HG03095 (cell line): ENCODE data around the gene POR.
"Not testable (repeated sequence)": the region's sequence is repeated elsewhere in the genome, so short reads cannot be mapped to it uniquely, and the experiment has no call there.

Experiments
- ATAC-seq: cut with Tn5 transposase; IDR thresholded peaks from one replicate; pipeline ENCODE4 v1.9.1; 2021; ENCODE audit warnings: moderate library complexity; ENCODE audit not compliant: unreplicated experiment

POR gene

GRCh38 chr7:75884476-75884875 lies 30.5 kb upstream of the POR start:
- ATAC-seq: no peak

DNA sequence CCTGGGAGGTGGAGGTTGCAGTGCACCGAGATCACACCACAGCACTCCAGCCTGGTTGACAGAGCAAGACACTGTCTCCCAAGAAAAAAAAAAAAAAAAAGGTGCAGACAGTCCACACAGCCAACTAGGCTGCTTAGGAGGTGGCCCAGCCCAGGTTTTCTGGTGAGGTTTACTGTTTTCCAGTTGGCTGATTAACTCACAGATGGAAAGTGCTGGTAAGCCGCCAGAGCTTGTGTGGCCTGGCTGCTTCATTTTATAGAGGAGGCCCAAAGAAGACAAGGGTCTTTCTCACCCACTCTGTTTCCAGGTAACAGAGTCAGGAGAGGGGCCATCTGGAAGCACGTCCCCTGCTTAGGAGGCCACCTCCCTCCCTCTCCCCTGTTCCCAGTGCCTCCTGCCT lies 29.9 kb upstream of the POR start:
- ATAC-seq: no peak

DNA sequence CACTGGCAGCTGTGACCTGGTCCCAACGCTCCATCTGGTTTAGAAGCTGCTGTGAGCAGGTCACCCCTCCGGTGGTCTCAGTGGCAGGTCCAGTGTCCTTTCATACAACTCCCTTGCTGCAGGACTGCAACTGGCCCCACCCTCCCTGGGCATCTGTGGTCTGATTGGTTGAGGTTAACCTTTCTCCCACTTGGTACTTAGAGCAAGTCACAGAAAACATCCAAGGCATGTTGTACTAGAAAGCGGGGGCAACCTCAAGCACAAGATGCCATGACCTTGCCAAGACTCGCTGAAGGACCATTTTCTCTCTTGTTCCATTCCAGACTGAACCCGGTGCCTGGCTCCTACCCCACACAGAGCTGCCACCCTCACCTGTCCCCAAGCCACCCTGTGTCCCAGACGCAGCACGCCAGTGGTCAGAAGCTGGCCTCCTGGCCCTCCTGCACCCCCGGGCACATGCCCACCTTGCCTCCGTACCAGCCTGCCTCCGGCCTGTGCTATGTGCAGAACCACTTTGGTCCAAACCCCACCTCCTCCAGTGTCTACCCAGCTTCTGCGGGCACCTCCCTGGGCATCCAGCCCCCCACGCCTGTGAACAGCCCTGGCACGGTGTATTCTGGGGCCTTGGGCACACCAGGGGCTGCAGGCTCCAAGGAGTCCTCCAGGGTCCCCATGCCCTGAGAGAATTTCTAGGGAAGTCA lies 27.1 kb upstream of the POR start:
- ATAC-seq: no peak

DNA sequence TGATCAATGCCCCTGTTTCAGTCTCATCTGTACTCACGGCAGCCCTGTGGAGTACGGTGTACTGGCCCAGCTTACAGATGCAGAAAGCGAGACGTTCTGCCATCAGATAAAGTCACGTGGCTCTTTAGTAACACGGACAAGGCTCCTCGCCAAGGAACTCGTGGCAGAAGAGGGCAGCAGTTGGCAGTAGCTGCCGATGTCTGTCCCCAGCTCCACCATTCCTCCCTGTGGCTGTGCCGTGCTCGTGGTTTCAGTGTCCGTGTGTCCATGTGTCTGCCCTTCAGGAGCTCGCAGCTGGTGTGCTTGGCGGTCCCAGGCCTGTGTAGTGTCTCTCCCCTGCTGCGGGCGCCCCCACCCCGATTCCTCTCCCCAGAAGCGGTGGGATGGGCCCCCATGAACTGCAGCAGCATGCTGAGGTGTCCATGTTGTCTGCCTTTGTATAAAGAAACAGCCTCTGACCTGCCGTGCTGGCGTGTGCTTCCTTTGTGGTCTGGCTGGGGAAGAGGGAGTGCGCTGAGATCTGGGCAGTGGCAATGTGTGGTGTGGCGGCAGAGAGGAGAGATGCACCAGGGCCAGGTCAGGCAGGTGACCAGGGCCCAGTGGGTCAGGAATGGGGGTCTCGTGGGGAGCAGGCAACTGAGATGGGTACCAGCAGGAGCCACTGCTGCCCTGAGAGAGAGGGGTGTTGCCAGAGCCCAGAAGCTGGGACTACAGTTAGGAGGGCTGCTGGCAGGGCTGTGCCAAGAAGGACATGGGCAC lies 26.3 kb upstream of the POR start:
- no peak for ATAC-seq

- no peak for ATAC-seq
Observed at GRCh38 chr7:75889223-75889825, 25.6 kb upstream of the POR start.

- no peak for ATAC-seq
Observed at GRCh38 chr7:75889826-75890225, 25.1 kb upstream of the POR start.

- ATAC-seq: not testable (repeated sequence)
Observed at GRCh38 chr7:75891237-75891636, 23.7 kb upstream of the POR start.

- no peak for ATAC-seq
Observed at GRCh38 chr7:75891815-75892411, 23.0 kb upstream of the POR start.

DNA sequence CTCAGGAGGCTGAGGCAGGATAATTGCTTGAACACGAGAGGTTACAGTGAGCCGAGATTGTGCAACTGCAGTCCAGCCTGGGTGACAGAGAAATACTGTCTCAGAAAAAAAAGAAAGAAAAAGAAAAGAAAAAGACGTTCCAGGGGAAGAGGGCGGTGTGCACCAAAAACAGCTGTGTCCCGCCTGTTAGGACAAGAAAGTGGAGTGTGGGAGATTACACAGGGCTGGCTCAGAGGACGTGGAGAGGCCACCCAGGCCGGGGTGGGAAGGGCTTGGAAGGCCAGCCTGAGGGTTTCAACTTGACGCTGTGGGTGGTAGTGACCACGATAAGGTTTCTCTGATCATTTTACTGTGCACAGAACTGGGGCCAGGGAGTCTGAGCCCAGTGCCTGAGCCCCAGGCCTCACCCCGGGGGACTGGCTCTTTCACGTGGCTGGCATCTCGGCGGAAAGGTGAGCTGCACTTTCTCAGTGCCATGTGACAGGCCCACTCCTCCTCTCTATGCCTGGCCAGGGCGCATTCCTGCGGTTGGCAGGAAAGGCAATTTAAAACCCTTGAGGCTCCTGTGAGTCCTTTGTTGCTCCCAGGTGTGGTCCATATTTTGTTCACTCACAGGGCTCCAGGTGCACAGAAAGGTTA lies 22.2 kb upstream of the POR start:
- ATAC-seq: no peak

GRCh38 chr7:75896803-75897327 lies 18.1 kb upstream of the POR start:
- ATAC-seq: no peak

DNA sequence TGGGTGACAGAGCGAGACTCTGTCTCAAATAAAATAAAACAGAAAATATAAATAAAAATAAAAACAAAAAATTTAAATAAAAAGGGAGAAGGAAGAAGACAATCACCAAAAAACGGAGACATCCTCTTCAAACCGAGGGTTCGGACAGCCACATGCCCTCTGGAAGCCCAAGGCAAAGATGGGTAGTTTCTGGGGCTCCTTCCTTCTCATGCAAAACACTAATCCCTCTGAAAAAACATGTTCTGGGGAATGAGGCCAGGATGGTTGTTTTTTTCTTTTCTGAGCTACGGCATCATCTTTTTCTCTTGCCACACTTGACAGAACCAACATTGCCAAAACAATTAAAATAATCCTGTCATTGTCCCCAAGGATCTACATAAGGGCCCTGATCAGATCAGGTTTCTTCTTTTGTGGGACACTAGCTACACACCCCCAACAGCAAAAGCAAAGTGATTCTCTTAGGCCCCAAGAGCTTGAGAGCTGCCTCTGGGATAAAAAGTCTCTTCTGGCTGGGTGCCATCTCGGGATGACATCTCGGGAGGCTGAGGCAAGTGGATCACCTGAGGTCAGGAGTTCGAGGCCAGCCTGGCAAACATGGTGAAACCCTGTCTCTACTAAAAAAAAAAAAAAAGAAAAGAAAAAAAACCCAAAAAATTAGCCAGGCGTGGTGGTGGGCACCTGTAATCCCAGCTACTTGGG lies 14.2 kb upstream of the POR start:
- no peak for ATAC-seq

- ATAC-seq: no peak
Observed at GRCh38 chr7:75905785-75906604, 9.0 kb upstream of the POR start.

DNA sequence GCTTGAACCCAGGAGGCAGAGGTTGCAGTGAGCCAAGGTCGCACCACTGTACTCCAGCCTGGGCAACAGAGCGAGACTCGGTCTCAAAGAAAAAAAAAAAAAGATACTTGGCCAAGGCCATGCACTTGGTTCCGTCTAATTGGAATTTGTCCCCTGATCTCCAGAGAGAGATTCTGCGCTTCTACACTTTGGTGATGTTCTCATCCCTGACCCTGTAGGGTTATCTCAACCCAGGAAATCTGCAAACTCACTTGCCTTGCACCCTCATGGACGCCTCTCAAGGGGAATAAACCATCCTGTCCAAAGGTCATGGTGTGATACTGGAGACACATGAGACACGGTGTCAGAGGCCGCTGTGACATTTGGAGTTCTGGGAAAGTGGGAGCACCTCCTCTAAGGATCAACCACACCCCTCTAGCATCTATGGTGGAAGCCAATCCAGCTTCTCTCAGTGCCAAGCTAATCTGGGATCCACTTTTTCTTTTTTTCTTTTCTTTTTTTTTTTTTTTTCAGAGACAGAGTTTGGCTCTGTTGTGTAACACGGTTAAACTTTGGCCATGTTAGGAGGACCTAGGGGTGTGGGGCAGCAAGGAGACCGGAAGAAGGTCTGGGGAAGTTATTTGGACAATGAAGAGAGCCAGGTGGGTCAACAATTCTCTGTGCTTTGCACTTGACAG lies 7.8 kb upstream of the POR start:
- ATAC-seq: no peak

GRCh38 chr7:75907668-75908039 lies 7.3 kb upstream of the POR start:
- ATAC-seq: not testable (repeated sequence)

DNA sequence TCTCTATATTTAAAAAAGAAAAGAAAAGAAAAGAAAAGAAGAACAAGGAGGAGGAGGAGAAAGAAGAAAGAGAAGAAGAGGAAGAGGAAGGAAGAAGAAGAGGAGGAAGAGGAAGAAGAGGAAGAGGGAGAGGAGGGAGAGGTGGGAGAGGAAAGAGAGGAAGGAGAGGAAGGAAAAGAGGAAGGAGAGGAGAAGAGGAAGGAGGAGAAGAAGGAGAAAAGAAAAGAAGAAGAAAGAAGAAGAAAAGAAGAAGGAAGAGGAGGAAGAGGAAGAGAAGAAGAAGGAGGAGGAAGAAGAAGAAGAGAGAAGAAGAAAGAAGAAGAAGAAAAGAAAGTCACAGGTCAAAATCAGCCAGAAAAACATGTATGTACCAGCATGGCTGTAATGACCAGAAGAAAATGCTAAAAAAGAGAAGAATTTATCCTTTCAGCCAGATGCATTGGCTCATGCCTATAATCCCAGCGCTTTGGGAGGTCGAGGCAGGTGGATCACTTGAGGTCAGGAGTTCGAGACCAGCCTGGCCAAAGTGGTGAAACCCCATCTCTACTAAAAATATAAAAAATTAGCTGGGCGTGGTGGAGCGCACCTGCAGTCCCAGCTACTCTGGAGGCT lies 5.3 kb upstream of the POR start:
- no peak for ATAC-seq

- not testable (repeated sequence) for ATAC-seq
Observed at GRCh38 chr7:75911186-75911585, 3.8 kb upstream of the POR start.

DNA sequence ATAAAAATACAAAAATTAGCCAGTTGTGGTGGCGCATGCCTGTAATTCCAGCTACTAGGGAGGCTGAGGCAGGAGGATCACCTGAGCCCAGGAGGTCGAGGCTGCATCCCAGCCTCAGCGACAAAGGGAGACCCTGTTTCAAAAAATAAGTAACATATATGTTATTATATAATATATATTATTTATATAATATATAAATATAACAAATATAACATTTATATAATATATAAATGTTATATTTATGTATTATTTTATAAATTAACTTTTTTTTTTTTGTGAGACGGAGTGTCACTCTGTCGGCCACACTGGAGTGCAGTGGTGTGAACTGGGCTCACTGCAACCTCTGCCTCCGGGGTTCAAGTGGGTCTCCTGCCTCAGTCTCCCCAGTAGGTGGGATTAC lies 1.5 kb upstream of the POR start:
- ATAC-seq: no peak

- ATAC-seq: no peak
Observed at GRCh38 chr7:75914169-75914654, 743 bp upstream of the POR start.
